ENCODE data around the gene TSEN34.

DNA sequence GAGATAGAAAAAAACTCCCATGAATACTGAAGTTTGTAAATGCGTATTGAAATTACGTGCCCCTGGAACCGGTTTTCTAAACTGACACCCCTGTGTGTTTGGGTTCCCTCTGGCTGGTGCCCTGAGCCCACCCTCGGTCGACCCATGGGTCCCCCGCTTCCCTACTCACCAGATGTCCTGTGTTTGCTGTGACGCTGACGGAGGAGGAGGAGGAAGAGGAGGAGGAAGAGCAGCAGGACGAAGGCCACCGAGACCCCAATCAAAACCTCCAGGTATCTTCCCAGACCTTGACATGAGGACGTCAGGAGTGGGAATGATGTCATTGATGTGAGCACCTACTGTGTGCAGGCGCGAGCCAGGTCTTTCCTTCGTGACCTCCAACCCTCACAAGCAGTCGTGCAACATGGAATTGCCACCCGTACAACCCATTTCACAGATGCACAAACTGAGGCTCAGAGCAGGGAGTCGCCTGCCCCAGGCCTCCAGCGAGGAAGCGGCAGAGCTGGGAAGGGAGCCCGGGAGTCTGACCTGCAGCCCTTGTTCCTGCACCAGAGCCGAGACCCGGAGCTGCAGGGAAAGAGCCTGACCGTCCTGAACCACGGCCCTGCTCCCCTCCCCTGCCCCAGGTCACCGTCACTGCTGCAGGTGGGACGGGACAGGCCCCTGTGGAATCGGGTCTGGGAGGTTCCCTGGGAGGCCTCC, 28.0 kb downstream of the TSEN34 start:
- TF ChIP-seq, protein P1, sequence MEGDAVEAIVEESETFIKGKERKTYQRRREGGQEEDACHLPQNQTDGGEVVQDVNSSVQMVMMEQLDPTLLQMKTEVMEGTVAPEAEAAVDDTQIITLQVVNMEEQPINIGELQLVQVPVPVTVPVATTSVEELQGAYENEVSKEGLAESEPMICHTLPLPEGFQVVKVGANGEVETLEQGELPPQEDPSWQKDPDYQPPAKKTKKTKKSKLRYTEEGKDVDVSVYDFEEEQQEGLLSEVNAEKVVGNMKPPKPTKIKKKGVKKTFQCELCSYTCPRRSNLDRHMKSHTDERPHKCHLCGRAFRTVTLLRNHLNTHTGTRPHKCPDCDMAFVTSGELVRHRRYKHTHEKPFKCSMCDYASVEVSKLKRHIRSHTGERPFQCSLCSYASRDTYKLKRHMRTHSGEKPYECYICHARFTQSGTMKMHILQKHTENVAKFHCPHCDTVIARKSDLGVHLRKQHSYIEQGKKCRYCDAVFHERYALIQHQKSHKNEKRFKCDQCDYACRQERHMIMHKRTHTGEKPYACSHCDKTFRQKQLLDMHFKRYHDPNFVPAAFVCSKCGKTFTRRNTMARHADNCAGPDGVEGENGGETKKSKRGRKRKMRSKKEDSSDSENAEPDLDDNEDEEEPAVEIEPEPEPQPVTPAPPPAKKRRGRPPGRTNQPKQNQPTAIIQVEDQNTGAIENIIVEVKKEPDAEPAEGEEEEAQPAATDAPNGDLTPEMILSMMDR (IDR thresholded peaks at IDR 0.05): no peak
- no peak for TF ChIP-seq POLR2AphosphoS5 (IDR thresholded peaks at IDR 0.05; ENCODE audit: insufficient read depth in 1 of 2, low read depth in 1 of 2)
- TF ChIP-seq POLR2A (IDR thresholded peaks at IDR 0.05): no peak
